Measurements from ENCODE around the gene SH2D3C.

The SH2D3C gene

DNA sequence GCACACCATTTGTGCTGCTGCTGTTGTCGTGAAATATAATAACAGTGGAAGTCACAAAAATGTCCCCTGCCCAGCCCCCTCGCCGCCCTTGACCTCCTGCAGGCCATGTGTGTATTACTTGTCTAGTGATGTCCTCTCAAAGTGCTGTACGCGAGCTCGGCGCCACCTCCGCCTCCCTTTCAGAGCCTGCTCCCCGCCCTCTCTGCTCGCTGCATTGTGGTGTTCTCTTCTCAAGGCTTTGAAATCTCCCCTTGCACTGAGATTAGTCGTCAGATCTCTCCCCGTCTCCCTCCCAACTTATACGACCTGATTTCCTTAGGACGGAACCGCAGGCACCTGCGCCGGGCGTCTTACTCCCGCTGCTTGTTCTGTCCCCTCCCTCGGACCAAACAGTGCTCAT lies 86.4 kb downstream of the SH2D3C start:
- no peak for DNase-seq

GRCh38 chr9:127690735-127691134 lies 87.7 kb downstream of the SH2D3C start:
- DNase-seq, result no peak

DNA sequence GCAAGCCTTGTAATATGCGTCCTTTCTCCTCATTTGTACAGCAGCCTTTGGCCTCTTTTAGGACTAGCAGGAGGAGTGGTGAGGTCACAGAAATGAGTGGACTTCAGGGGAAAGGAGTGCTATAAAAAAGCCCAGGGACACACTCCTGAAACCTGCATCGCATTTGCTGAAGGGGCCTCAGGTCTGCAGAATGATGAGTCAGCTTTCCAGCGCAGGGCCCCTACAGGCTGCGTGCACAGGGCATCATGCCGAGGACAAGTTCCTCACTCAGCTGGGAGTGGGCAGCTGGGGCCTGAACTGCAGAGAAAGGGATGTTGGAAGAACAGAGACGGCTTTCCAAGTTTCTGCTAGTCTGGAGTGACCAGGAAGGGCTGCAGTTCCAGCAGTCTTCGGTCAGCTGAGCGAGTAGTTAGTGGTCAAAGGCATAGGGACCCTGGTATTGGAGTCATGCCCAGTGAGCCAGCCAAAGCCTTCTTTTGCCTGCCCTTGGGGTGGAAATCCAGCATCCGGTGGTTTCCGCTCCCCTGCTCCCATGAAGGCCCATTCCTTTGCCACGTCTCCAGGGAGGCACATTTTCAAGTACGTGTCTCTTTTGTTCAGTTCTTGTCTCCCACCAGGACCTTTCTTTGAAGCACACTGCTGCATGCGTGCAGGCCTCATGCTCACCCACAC lies 89.0 kb downstream of the SH2D3C start:
- DNase-seq, result no peak

Measured in DMS79 (cell line).